OCI-LY7 (cell line): ENCODE measurements around the gene R3HCC1L.

Experiments used
- EZH2phosphoT487 ChIP-seq: fragments of 200-600 bp; sonication (generic); IDR thresholded peaks from 2 replicates; pipeline ENCODE4 v1.6.1; 2018; ENCODE audit warnings: low read depth, borderline replicate concordance, mild to moderate bottlenecking, mixed run types, antibody characterized with exemption, low read length, moderate library complexity, mixed read lengths
- TF ChIP-seq, protein P1 (sequence below): fragments of 200-600 bp; sonication (generic); conservative IDR thresholded peaks from 2 replicates; pipeline ENCODE4 v1.5.1; 2014; ENCODE audit warnings: mild to moderate bottlenecking, antibody characterized with exemption, low read length, moderate library complexity, mixed read lengths

DNA sequence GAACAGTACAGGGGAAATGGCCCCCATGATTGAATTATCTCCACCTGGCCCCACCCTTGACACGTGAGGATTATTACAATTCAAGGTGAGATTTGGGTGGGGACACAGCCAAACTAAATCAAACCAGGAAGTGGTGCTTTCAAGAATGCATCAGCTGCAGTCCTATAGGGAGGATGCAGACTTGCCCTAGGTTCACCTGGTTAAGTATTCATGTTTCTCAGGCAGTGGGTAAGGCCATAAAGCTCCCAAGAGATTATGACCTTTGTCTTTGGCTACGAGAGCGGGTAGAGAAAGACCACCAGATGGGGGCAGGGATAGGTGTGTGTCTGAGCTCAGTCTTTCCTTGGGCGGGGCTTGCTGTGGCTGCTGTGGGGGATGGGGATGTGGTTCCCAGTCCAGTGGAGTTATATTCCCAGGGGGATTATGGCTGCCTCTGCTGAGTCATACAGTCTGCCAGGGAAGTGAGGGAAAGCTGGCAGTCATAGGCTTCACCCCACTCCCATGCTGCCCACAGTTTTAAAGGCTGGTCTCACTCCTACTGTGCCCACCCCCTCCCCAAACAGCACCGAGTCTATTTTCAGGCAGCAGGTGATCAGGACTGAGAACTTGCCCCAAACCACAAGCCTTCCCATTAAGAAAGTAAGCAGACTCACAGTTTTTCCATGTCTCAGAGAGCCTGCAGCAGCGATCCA is 8.4 kb upstream of the R3HCC1L start:
- TF ChIP-seq, protein P1, sequence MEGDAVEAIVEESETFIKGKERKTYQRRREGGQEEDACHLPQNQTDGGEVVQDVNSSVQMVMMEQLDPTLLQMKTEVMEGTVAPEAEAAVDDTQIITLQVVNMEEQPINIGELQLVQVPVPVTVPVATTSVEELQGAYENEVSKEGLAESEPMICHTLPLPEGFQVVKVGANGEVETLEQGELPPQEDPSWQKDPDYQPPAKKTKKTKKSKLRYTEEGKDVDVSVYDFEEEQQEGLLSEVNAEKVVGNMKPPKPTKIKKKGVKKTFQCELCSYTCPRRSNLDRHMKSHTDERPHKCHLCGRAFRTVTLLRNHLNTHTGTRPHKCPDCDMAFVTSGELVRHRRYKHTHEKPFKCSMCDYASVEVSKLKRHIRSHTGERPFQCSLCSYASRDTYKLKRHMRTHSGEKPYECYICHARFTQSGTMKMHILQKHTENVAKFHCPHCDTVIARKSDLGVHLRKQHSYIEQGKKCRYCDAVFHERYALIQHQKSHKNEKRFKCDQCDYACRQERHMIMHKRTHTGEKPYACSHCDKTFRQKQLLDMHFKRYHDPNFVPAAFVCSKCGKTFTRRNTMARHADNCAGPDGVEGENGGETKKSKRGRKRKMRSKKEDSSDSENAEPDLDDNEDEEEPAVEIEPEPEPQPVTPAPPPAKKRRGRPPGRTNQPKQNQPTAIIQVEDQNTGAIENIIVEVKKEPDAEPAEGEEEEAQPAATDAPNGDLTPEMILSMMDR, result no peak
- TF ChIP-seq EZH2phosphoT487, result no peak
